ENCODE results near the gene ZNF430.
A peak's percentile ranks its signal among the peaks of the same experiment; 100 is the strongest.

GRCh38 chr19:21082011-21082975 lies 61.8 kb downstream of the ZNF430 start, which contains the start of gene ZNF714:
- TF ChIP-seq CTCF (IDR thresholded peaks at IDR 0.05), result no peak
- no peak for TF ChIP-seq POLR2A (IDR thresholded peaks at IDR 0.05)
- peak in 1 of 3 donors; percentile 59 for TF ChIP-seq POLR2AphosphoS5 (IDR thresholded peaks at IDR 0.05)

Measured in breast epithelium (tissue), 3 donors.